Activated CD4-positive, alpha-beta T cell treated with anti-CD3 and anti-CD28 coated beads for 36 hours (primary cell): Measurements from ENCODE around the gene GCAT. TPM values are rescaled to one million over a fixed set of nuclear protein-coding genes. Genes with fewer than 3 reads are reported as not detected.

Source experiments
- microRNA-seq: library from miRNA; unstranded; fragments of <30 nt; microRNA quantifications from one replicate; pipeline ENCODE4 v1.2.0, GENCODE V29; 2021; ENCODE audit warnings: borderline replicate concordance
- total RNA-seq, 2 experiments: library from RNA; stranded (reverse); gene quantifications; one replicate each; pipeline ENCODE4 v1.2.3, GENCODE V29; 2021

GCAT gene
- total RNA-seq, 2 experiments from 2014 or later, result 21.3 to 22.4 TPM

Small RNAs within 50 kb of the gene (microRNA-seq; reads per million reads assigned to microRNA genes)
- 2.8 reads per million for gene MIR659

Other genes with a start within 250 kb of the GCAT start
- under 1 TPM; 0.83 to 0.87 TPM for gene CDC42EP1, start 247.5 kb upstream of the GCAT start, total RNA-seq
- gene LGALS2, start 227.8 kb upstream of the GCAT start, total RNA-seq, result not detected
- gene GGA1, start 199.1 kb upstream of the GCAT start, total RNA-seq, result 10 to 100 TPM; 55.4 to 66.6 TPM
- 10 to 100 TPM; 86.5 to 98.2 TPM for gene SH3BP1, start 168.3 kb upstream of the GCAT start, total RNA-seq
- gene PDXP, start 149.2 kb upstream of the GCAT start, total RNA-seq, result 10 to 100 TPM; 35.8 to 37.8 TPM
- gene LGALS1, start 132.3 kb upstream of the GCAT start, total RNA-seq, result 100 to 1,000 TPM; 522 to 663 TPM
- gene NOL12, start 121.6 kb upstream of the GCAT start, total RNA-seq, result 10 to 100 TPM; 37.1 to 42.3 TPM
- 10 to 100 TPM; 23.3 to 26.1 TPM for gene TRIOBP, start 110.9 kb upstream of the GCAT start, total RNA-seq
- gene GALR3, start 15.4 kb downstream of the GCAT start, total RNA-seq, result under 1 TPM in 1 of 2 experiments, not detected in 1; 0.21 TPM
- 10 to 100 TPM; 18.6 to 20.1 TPM for gene ANKRD54, start 36.4 kb downstream of the GCAT start, total RNA-seq
- 100 to 1,000 TPM; 632 to 670 TPM for gene EIF3L, start 41.5 kb downstream of the GCAT start, total RNA-seq
- gene MICALL1, start 98.4 kb downstream of the GCAT start, total RNA-seq, result 10 to 100 TPM; 11.2 to 11.8 TPM
- under 1 TPM in 1 of 2 experiments, not detected in 1; 0.16 TPM for gene C22orf23, start 145.7 kb downstream of the GCAT start, total RNA-seq
- gene POLR2F, start 145.8 kb downstream of the GCAT start, total RNA-seq, result 10 to 100 TPM; 70.5 to 77.8 TPM
- not detected for gene SOX10, start 176.6 kb downstream of the GCAT start, total RNA-seq
- gene PICK1, start 249.5 kb downstream of the GCAT start, total RNA-seq, result 10 to 100 TPM; 14.9 to 17.2 TPM